A549 (cell line): ENCODE measurements around the gene ANO9. TPM values are rescaled to one million over a fixed set of nuclear protein-coding genes. Genes with fewer than 3 reads are reported as not detected.

Experiments
- ATAC-seq, 2 experiments: fragments of 200-7000 bp in 1 of 2; fragments of >200 bp in 1 of 2; cut with Nextera tagmentation in 1 of 2; cut with Tn5 transposase in 1 of 2; 3 replicates each; pipeline versions ENCODE4 v1.8.0 to v1.9.1; 2018 to 2020; ENCODE audit warnings: mild to moderate bottlenecking in 1 of 2, moderate library complexity in 1 of 2
- CTCF ChIA-PET: fragments of 300-600 bp; sonication (Branson Sonifier 250); formaldehyde crosslinking; extraction: SDS; loops from one replicate; lab custom pipeline; 2021; ENCODE audit warnings: antibody characterized with exemption, inconsistent platforms; lab: Yijun Ruan, JAX
- POLR2A ChIA-PET: fragments of 350-600 bp; formaldehyde crosslinking; extraction: SDS; loops from one replicate; lab custom pipeline; 2021; ENCODE audit warnings: antibody characterized with exemption, inconsistent platforms; lab: Yijun Ruan, JAX
- DNase-seq, 2 experiments: peaks; one replicate each; pipeline versions ENCODE4 v3.0.0 to v3.0.0-alpha.2; 2011 to 2016; ENCODE audit warnings: low read depth in 1 of 2, low spot score in 1 of 2
- FAIRE-seq: peaks from 2 replicates; lab custom pipeline; 2011; peaks lifted over from hg19 to GRCh38; lab: Jason Lieb, UNC
- H3K27ac ChIP-seq, 2 experiments: fragments of >200 bp; sonication (Bioruptor Twin); formaldehyde crosslinking; 3 replicates each; pipeline ENCODE4 v1.5.1; 2016 to 2017
- H3K4me1 ChIP-seq: fragments of >200 bp; sonication (Bioruptor Twin); formaldehyde crosslinking; 3 replicates; pipeline ENCODE4 v1.6.1; 2016
- H3K4me2 ChIP-seq: fragments of >200 bp; sonication (Bioruptor Twin); formaldehyde crosslinking; 3 replicates; pipeline ENCODE4 v1.6.1; 2016
- H3K4me3 ChIP-seq: fragments of >200 bp; sonication (Bioruptor Twin); formaldehyde crosslinking; 3 replicates; pipeline ENCODE4 v1.5.1; 2016
- H3K9me3 ChIP-seq: fragments of >200 bp; sonication (Bioruptor Twin); formaldehyde crosslinking; 3 replicates; pipeline ENCODE4 v1.6.1; 2016
- BHLHE40 ChIP-seq: IDR thresholded peaks from 2 replicates; pipeline ENCODE4 v1.6.1; 2012; ENCODE audit warnings: low read depth, low read length, inconsistent platforms
- CBX2 ChIP-seq: fragments of 200-600 bp; sonication (generic); IDR thresholded peaks from 2 replicates; pipeline ENCODE4 v1.6.1; 2016; ENCODE audit warnings: low read depth, mild to moderate bottlenecking, borderline replicate concordance
- CEBPB ChIP-seq, 2 experiments: fragments of >200 bp in 1 of 2; sonication (Bioruptor Twin) in 1 of 2; formaldehyde crosslinking in 1 of 2; IDR thresholded peaks; 2 replicates each; pipeline ENCODE4 v1.6.1; 2012 to 2016
- CHD4 ChIP-seq: fragments of 200-600 bp; sonication (generic); IDR thresholded peaks from 2 replicates; pipeline ENCODE4 v1.6.1; 2016; ENCODE audit warnings: antibody characterized with exemption, mild to moderate bottlenecking, borderline replicate concordance
- CTCF ChIP-seq: fragments of >200 bp; sonication (Bioruptor Twin); formaldehyde crosslinking; IDR thresholded peaks from 3 replicates; pipeline ENCODE4 v1.5.1; 2016
- EHF ChIP-seq: fragments of 250-450 bp; sonication (Bioruptor Pico); IDR thresholded peaks from 2 replicates; pipeline ENCODE4 v1.5.0; 2020; ENCODE audit warnings: mild to moderate bottlenecking
- EHMT2 ChIP-seq: fragments of 200-600 bp; sonication (generic); IDR thresholded peaks from 2 replicates; pipeline ENCODE4 v1.6.1; 2016; ENCODE audit warnings: antibody characterized with exemption, low read depth, mild to moderate bottlenecking, moderate library complexity
- EP300 ChIP-seq, 2 experiments: fragments of >200 bp; sonication (Bioruptor Twin); formaldehyde crosslinking; IDR thresholded peaks; 2 replicates in 1 of 2; 3 replicates in 1 of 2; pipeline ENCODE4 v1.6.1; 2016 to 2017
- ESRRA ChIP-seq: fragments of 150-350 bp; IDR thresholded peaks from 2 replicates; pipeline ENCODE4 v1.6.1; 2014; ENCODE audit warnings: mild to moderate bottlenecking, low read length, borderline replicate concordance
- GATA3 ChIP-seq: IDR thresholded peaks from 2 replicates; pipeline ENCODE4 v1.6.1; 2012; ENCODE audit warnings: borderline replicate concordance
- HMGXB4 ChIP-seq: fragments of 250-450 bp; sonication (Bioruptor Pico); IDR thresholded peaks from 2 replicates; pipeline ENCODE4 v1.5.0; 2021; ENCODE audit warnings: mild to moderate bottlenecking, moderate library complexity, borderline replicate concordance
- JUNB ChIP-seq: fragments of >200 bp; sonication (Bioruptor Twin); formaldehyde crosslinking; IDR thresholded peaks from 2 replicates; pipeline ENCODE4 v1.6.1; 2016
- MAZ ChIP-seq: fragments of 150-350 bp; IDR thresholded peaks from 2 replicates; pipeline ENCODE4 v1.6.1; 2014; ENCODE audit warnings: antibody characterized with exemption, low read depth, low read length, borderline replicate concordance
- NFE2L2 ChIP-seq: fragments of 150-350 bp; conservative IDR thresholded peaks from 2 replicates; pipeline ENCODE4 v1.6.1; 2014; ENCODE audit warnings: low read length
- RARB ChIP-seq: fragments of 250-450 bp; sonication (Bioruptor Pico); IDR thresholded peaks from 2 replicates; pipeline ENCODE4 v1.8.0; 2021; ENCODE audit warnings: mild to moderate bottlenecking, moderate library complexity
- RFX5 ChIP-seq: fragments of 450-650 bp; IDR thresholded peaks from 2 replicates; pipeline ENCODE4 v1.7.1; 2014; ENCODE audit warnings: antibody characterized with exemption, mild to moderate bottlenecking, moderate library complexity
- RNF2 ChIP-seq: fragments of 200-600 bp; sonication (generic); IDR thresholded peaks from 2 replicates; pipeline ENCODE4 v1.6.1; 2016; ENCODE audit warnings: low read depth, mild to moderate bottlenecking, antibody characterized with exemption, moderate library complexity, borderline replicate concordance
- TP53 ChIP-seq: fragments of 250-450 bp; sonication (Bioruptor Pico); IDR thresholded peaks from 2 replicates; pipeline ENCODE4 v1.5.0; 2021; ENCODE audit warnings: mild to moderate bottlenecking, moderate library complexity
- ZC3H11A ChIP-seq: fragments of 450-650 bp; IDR thresholded peaks from 2 replicates; pipeline ENCODE4 v1.6.1; 2014; ENCODE audit warnings: antibody characterized with exemption, mild to moderate bottlenecking
- ZNF302 ChIP-seq: fragments of 250-450 bp; sonication (Bioruptor Pico); IDR thresholded peaks from 2 replicates; pipeline ENCODE4 v1.9.0; 2021; ENCODE audit warnings: inconsistent platforms, mild to moderate bottlenecking, moderate library complexity
- WGBS: methylation state at CpG from one replicate; pipeline ENCODE4 v1.1.6; 2017; ENCODE audit errors: missing lambda C conversion rate; 5-methylcytosine and 5-hydroxymethylcytosine counted together
- polyA plus RNA-seq, 4 experiments: library from polyadenylated mRNA; depleted of rRNA in 3 of 4; stranded (reverse); fragments of >200 nt; fragmentation: RNase III in 1 of 4; extraction: RNeasy Plus Mini Kit Qiagen cat#74134 plus additional on column Dnase treatment in 1 of 4; gene quantifications; 2 replicates in 3 of 4; 3 replicates in 1 of 4; pipeline ENCODE4 v1.2.3, GENCODE V29; 2011 to 2017

The ANO9 gene
- polyA plus RNA-seq, 2 of the 4 experiments (the other 2 are of a cell fraction), result 0.50 to 0.66 TPM

- ChIA-PET CTCF (interaction anchor here (1.1 kb wide), 1 partner anchor 16 kb away, joined by 4 read pairs; the partner anchor contains the start of gene PKP3), POLR2A (no interaction called here)
- DNase-seq (no peak), FAIRE-seq (no peak), ATAC-seq (peak; percentile 26 to 34; a peak in 4 of 6 replicates)
- Histone ChIP-seq H3K27ac (no peak overlapping the region), H3K4me1 (no peaks in the 10 kb centered on the region), H3K4me3 (no peak overlapping the region), H3K4me2 (no peak overlapping the region), H3K9me3 (no peaks in the 10 kb centered on the region)
- TF ChIP-seq RNF2, result no peak
- TF ChIP-seq CEBPB (IDR thresholded peaks at IDR 0.05), result no peak
- TF ChIP-seq ZC3H11A, result no peak
- TF ChIP-seq RFX5, result no peak
- 82% methylated on average over 11 of the region's 11 CpGs for WGBS
Observed at GRCh38 chr11:377883-378500, 63.8 kb downstream of the ANO9 start.

GRCh38 chr11:377174-377865, 64.5 kb downstream of the ANO9 start:
- H3K4me3 ChIP-seq, result no peak overlapping the region
- POLR2A ChIA-PET, result no interaction called here
- no peak for FAIRE-seq
- H3K27ac ChIP-seq, result no peak overlapping the region
- no peak for ATAC-seq
- no peaks in the 10 kb centered on the region for H3K9me3 ChIP-seq
- TF ChIP-seq JUNB, result no peak
- no peak for TF ChIP-seq EHMT2
- TF ChIP-seq ESRRA, result no peak
- no peak for TF ChIP-seq NFE2L2
- TF ChIP-seq ZC3H11A, result no peak
- no peak for TF ChIP-seq CHD4
- TF ChIP-seq GATA3, result no peak
- no peak for TF ChIP-seq TP53 (CRISPR knock-in tag)
- DNase-seq, result no peak
- WGBS, result 95% methylated on average over 33 of the region's 44 CpGs
- CTCF ChIA-PET, result interaction anchor here (0.7 to 1.1 kb wide), 4 partner anchors 16 to 103 kb away, joined by 3 to 4 read pairs (median 3); partner anchors contain the start of genes NLRP6 and PKP3
- H3K4me2 ChIP-seq, result no peak overlapping the region
- no peaks in the 10 kb centered on the region for H3K4me1 ChIP-seq

- Histone ChIP-seq H3K9me3 (no peaks in the 10 kb centered on the region), H3K27ac (no peak overlapping the region)
- no peak for FAIRE-seq
- ATAC-seq, result no peak
- CTCF ChIA-PET, result interaction anchor here (0.7 to 1.1 kb wide), 4 partner anchors 17 to 103 kb away, joined by 3 to 4 read pairs (median 3); partner anchors contain the start of genes NLRP6 and PKP3
- TF ChIP-seq ZNF302 (CRISPR knock-in tag), result no peak
- TF ChIP-seq HMGXB4 (CRISPR knock-in tag), result no peak
- TF ChIP-seq RARB (CRISPR knock-in tag), result no peak
- TF ChIP-seq BHLHE40, result no peak
- TF ChIP-seq CBX2, result no peak
- TF ChIP-seq EHF (CRISPR knock-in tag), result no peak
- TF ChIP-seq MAZ, result no peak
- no peak for TF ChIP-seq EP300 (IDR thresholded peaks at IDR 0.05)
- no peak for TF ChIP-seq CTCF
- TF ChIP-seq, all 56 proteins: peak for 0
- no peak overlapping the region for H3K4me3 ChIP-seq
- H3K4me1 ChIP-seq, result no peaks in the 10 kb centered on the region
- POLR2A ChIA-PET, result no interaction called here
- 96% methylated on average over 47 of the region's 70 CpGs for WGBS
- H3K4me2 ChIP-seq, result no peak overlapping the region
- no peak for DNase-seq
Observed at GRCh38 chr11:376531-377173, 65.2 kb downstream of the ANO9 start.
